Body of pancreas (tissue), 4 donors: ENCODE data around the gene TYW5. TPM values are rescaled to one million over a fixed set of nuclear protein-coding genes. Genes with fewer than 3 reads are reported as not detected.

ENCODE experiments used
- ATAC-seq: fragments of 150-250 bp; one replicate; pipeline ENCODE4 v1.9.1; 2016
- DNase-seq, 4 donors: peaks; one replicate each; pipeline ENCODE4 v3.0.0-alpha.2; 2019
- H3K27ac ChIP-seq, 4 donors: fragments of 200-600 bp; sonication (generic); 1 replicate in 3 of 4; 2 replicates in 1 of 4; pipeline versions ENCODE4 v1.5.1 to v1.6.1; 2016 to 2019; ENCODE audit warnings: mild to moderate bottlenecking in 1 of 4, mixed read lengths in 1 of 4, moderate library complexity in 1 of 4
- H3K27me3 ChIP-seq, 2 donors: fragments of 200-600 bp; sonication (generic); one replicate each; pipeline ENCODE4 v1.6.0; 2016; ENCODE audit warnings: mild to moderate bottlenecking in 1 of 2
- H3K36me3 ChIP-seq, 2 donors: fragments of 200-600 bp; sonication (generic); replicated peaks in 1 of 2; 2 replicates each; pipeline ENCODE4 v1.5.1; 2016; ENCODE audit warnings: low read depth in 2 of 2; ENCODE audit not compliant: insufficient read depth in 1 of 2
- H3K4me1 ChIP-seq: fragments of 200-600 bp; sonication (generic); one replicate; pipeline ENCODE4 v1.6.0; 2016
- H3K4me3 ChIP-seq, 2 donors: fragments of 200-600 bp; sonication (generic); 1 replicate in 1 of 2; 2 replicates in 1 of 2; pipeline ENCODE4 v1.5.1; 2016 to 2019
- H3K9me3 ChIP-seq, 3 donors: fragments of 200-600 bp; sonication (generic); 1 replicate in 2 of 3; 2 replicates in 1 of 3; pipeline ENCODE4 v1.5.1; 2016
- CTCF ChIP-seq, 7 experiments: fragments of 450-650 bp in 4 of 7; fragments of 200-600 bp in 3 of 7; sonication (generic) in 3 of 7; IDR thresholded peaks; one replicate each; pipeline ENCODE4 v1.5.1; 2016 to 2019; ENCODE audit warnings: antibody characterized with exemption in 7 of 7
- POLR2A ChIP-seq, 3 donors: fragments of 450-650 bp; IDR thresholded peaks; one replicate each; pipeline ENCODE4 v1.6.1; 2016; ENCODE audit warnings: antibody characterized with exemption in 3 of 3, mild to moderate bottlenecking in 2 of 3
- WGBS, 2 donors: methylation state at CpG; one replicate each; pipeline ENCODE4 v1.1.5; 2017; 5-methylcytosine and 5-hydroxymethylcytosine counted together
- intact Hi-C: fragments of 100-400 bp; cut with DNase I; formaldehyde crosslinking; loops from one replicate; pipeline ENCODE4 v1.15.1; 2023
- total RNA-seq, 2 donors: library from RNA; depleted of rRNA; stranded (reverse); fragments of >200 nt; gene quantifications; one replicate each; pipeline ENCODE4 v1.1.0, GENCODE V29; 2016

TYW5 gene
- total RNA-seq, 2 donors from 2014 or later = 4.3 to 10.1 TPM

DNA sequence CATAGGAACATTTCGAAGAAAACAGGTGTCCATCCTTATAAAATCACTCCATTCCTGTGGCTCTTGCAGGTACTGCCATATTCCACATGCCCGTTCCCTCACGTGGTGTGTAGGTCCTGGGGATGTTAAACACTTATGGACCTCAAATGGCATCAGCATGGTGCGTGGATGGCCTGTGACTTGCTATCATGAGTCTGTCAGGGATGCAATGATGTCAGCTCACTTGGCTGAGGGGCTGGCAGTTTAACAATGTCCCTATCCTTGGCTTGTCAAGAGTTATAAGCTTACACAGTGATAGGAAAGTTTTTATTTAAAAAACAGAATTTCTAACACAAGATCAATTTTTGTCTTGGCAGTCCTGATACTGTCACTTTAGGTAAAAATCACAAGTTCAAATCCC lies 28.9 kb upstream of the TYW5 start:
- 63 to 68% methylated on average over 4 of the region's 4 CpGs for WGBS, 2 donors
- ATAC-seq = no peak
- H3K36me3 ChIP-seq = no peaks in the 10 kb centered on the region
- no peak for DNase-seq
- no peaks in the 10 kb centered on the region for H3K27me3 ChIP-seq
- H3K4me3 ChIP-seq = no peak overlapping the region
- no peak overlapping the region for H3K27ac ChIP-seq
- TF ChIP-seq POLR2A (IDR thresholded peaks at IDR 0.05) (no peak), CTCF (IDR thresholded peaks at IDR 0.05) (no peak)
- intact Hi-C loops = loop anchor here (5.0 kb wide), 1 partner anchor 493 kb away; no protein-coding TSS in a partner anchor
- no peaks in the 10 kb centered on the region for H3K9me3 ChIP-seq
- peaks cover 5% of the 10 kb centered on the region for H3K4me1 ChIP-seq

DNA sequence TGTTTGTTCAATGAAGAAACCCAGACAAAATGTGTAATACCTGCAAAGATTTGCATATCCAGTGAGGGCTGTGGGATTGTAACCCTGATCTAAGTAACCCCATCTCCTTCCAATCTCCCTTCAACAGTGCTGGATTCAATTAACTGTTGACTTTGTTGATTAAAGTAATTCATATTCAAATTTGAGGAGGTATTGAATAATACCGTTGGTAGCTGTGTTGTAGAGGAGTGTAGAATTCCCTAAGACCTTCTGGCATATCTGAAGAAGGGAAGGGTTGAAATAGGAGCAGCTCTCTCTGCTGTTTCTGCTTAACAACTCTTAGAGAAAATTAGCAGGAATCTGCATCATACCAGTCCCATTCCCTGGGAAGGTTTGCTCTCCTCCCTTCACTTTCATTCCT lies 28.2 kb upstream of the TYW5 start:
- TF ChIP-seq CTCF (IDR thresholded peaks at IDR 0.05) (no peak), POLR2A (IDR thresholded peaks at IDR 0.05) (no peak)
- Histone ChIP-seq H3K4me3 (no peak overlapping the region), H3K36me3 (no peaks in the 10 kb centered on the region), H3K9me3 (no peaks in the 10 kb centered on the region), H3K27ac (no peak overlapping the region), H3K27me3 (no peaks in the 10 kb centered on the region), H3K4me1 (peaks cover 5% of the 10 kb centered on the region)
- 32 to 76% methylated on average over 1 of the region's 1 CpG for WGBS, 2 donors
- intact Hi-C loops = loop anchor here (5.0 kb wide), 1 partner anchor 494 kb away; no protein-coding TSS in a partner anchor
- ATAC-seq (no peak), DNase-seq (no peak)

DNA sequence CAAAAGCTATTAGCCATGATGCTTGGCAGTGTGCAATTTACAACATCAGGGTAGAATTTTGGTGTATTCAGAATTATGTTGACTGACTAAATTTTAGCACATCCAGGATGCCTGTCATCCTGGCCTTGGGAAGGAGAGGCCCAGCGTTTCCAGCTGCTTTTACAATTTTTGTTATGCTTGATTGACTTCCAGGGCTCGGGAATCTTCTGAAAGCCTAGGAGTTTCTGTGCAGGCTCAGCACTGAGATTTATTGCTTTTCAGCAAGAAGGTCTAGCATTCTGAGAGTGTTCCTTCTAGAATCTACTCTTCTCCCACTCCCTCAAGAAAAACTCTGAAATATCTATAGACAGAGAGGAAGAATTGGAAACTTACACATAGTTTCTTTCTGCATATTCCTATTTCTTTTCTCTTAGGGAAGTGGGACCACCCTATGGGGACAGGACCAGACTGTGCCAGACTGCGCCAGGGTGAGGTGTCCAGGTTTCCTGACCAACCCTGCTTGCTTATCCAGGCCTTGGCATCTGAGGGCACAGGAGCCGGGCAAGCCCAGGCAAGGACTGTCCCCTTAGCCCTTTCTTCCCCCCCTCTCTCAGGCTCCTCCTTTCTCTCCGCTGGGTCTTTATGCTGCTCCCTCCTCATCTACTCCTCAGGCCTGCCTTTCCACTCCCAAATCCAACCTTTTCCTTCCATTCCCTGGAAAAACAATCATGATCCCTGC lies 27.0 kb upstream of the TYW5 start:
- WGBS, 2 donors = 72 to 82% methylated on average over 5 of the region's 5 CpGs

DNA sequence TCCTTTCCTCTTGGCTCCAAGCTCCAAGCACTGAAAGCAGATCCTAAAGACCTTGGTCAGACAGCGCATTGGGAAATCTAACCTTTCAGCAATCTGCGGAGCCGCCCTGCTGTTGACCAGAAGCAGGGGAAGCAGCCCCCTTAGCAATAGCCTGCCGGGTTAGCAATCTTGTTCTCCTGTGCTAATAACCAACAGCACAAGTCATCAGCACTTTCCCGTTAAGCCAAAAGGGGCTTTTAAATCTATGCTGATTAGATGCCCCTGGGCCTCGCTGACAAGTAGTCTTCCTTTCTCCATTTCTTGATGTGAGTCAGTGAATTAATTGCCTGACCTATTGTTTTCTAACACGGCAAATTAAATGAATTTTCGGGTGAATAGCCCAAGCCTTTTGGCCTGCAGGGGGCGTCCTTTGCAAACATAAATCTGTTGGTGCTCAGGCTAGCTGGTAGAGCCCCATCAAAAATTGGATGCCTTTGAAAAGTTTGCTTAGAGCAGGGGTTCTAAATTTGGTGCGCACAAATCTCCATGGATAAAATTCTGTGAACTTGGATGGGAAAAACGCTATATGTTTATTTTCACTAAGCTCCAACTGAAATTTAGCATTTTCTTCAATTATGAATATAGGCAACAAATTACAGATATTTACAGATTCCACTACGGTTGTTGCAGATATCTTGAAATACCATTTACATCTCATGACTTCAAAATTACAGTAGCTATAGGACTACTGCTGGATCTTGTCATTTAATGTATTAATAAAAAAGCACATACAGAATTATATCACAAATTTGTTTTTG lies 24.7 kb upstream of the TYW5 start:
- peak; percentile 82 to 92 (median 85) for DNase-seq
- Histone ChIP-seq H3K27me3 (no peaks in the 10 kb centered on the region), H3K4me1 (no peaks in the 10 kb centered on the region), H3K4me3 (no peak overlapping the region), H3K36me3 (no peaks in the 10 kb centered on the region), H3K9me3 (no peaks in the 10 kb centered on the region), H3K27ac (no peak overlapping the region)
- peak; percentile 74 for ATAC-seq
- 7 to 15% methylated on average over 12 of the region's 12 CpGs for WGBS, 2 donors
- TF ChIP-seq CTCF (IDR thresholded peaks at IDR 0.05) (peak; percentile 79 to 98 (median 89)), POLR2A (IDR thresholded peaks at IDR 0.05) (no peak)
- intact Hi-C loops = loop anchor here (5.0 kb wide), 1 partner anchor 497 kb away; no protein-coding TSS in a partner anchor

More for the DNA sequence above, 27.0 kb upstream of the TYW5 start:
- Histone ChIP-seq H3K36me3 (no peaks in the 10 kb centered on the region), H3K27ac (no peak overlapping the region), H3K27me3 (no peaks in the 10 kb centered on the region), H3K4me3 (no peak overlapping the region), H3K9me3 (no peaks in the 10 kb centered on the region), H3K4me1 (peaks cover 5% of the 10 kb centered on the region)
- DNase-seq = no peak
- TF ChIP-seq CTCF (IDR thresholded peaks at IDR 0.05) (no peak), POLR2A (IDR thresholded peaks at IDR 0.05) (no peak)
- intact Hi-C loops = loop anchor here (5.0 kb wide), 1 partner anchor 495 kb away; no protein-coding TSS in a partner anchor
- no peak for ATAC-seq
